ENCODE results near the gene LRRC52.
"Not testable (repeated sequence)": the region's sequence is repeated elsewhere in the genome, so short reads cannot be mapped to it uniquely, and the experiment has no call there.

Gene LRRC52

GRCh38 chr1:165591391-165591790 is 47.6 kb downstream of the LRRC52 start:
- DNase-seq: not testable (repeated sequence)

DNA sequence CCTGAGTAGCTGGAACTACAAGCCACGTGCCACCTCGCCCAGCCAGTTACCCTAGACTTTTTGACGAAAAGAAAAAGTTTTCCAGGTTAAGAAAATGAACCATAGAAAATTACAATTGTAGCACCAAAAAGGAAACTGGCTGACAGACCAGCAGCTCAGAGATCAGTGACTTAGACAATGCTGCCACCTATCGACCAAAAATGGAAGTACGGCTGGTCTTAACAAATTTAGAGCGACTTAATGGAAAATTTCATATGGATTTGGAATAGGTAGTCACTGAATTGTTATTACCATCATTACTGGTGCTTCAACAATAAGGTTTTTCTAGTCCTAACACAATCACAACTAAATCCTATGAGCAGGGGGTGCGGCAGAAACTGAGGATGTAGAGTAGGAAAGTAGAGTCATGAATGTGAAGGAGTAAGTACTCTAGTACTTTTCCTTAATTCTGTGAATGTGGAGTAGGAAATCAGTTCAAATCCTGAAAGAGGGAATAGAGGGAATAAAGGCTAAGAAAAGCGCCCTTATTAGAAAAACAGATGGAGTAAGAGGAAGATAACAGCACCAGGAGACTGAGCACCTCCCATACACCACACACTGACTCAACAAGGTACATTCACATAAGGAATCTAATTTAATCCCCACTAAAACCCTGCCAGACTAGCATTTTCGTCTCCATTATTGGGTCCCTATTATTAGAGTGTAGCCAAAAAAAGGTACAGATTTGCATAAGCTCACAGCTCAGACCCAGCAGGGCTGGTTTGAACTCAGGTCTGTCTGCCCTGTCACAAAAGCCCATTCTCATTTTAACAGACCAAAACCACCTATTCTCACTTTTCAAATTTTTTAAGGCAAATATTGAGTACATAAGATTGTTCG is 49.4 kb downstream of the LRRC52 start:
- peak; percentile 69 to 80 for DNase-seq

- DNase-seq: no peak
Observed at GRCh38 chr1:165595246-165595938, 51.6 kb downstream of the LRRC52 start.

GRCh38 chr1:165597883-165598675 is 54.3 kb downstream of the LRRC52 start:
- DNase-seq: peak; percentile 94 to 96

DNA sequence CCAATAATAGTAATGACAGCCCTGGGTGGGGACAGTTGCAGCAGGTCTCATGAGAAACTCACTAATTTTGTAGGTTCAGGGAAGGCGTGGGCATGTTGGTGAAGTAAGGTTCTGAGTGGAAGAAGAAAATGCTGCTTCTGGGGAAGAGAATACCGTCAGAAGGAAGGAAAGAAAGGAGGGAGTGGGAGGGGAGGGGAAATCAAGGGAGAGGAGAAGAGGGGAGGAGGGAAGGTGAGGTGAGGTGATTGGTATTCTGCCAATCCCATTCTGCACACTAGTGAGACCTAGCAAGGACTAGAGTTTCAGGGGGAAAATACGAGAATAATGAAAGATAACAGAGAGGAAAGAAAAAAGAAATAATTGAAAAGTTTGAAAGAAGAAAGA is 54.9 kb downstream of the LRRC52 start:
- no peak for DNase-seq

- DNase-seq: no peak
Observed at GRCh38 chr1:165600793-165601192, 57.0 kb downstream of the LRRC52 start.

DNA sequence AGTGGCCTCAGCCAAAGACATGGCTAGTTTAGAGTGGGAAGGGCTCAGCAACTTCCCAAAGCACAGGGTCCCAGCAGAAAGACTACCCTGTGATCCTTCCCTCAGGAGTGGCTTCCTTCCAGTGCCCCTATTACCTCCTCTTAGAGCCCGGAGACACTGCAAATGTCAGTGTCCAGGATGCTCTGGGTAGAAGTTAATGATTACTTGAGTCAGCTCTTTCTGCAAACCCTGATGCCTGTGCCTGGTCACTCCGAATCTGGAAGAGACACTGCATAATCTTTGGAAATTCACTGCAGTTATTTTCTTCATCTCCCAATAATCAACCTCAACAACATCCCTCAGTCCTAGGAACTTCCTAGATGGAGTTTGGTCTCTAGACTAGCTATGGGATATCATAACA is 60.0 kb downstream of the LRRC52 start:
- no peak for DNase-seq

- DNase-seq: no peak
Observed at GRCh38 chr1:165605246-165605645, 61.4 kb downstream of the LRRC52 start.

DNA sequence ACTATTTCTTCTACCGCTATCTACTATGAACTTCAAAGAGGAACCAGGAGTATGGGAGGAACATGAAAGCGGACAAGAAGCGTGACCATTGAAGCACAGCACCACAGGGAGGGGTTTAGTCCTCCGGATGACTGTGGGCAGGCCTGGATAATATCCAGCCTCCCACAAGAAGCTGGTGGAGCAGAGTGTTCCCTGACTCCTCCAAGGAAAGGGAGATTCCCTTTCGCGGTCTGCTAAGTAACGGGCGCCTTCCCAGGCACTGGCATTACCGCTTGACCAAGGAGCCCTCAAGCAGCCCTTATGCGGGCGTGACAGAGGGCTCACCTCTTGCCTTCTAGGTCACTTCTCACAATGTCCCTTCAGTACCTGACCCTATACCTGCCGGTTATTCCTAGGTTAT is 62.9 kb downstream of the LRRC52 start:
- not testable (repeated sequence) for DNase-seq

DNA sequence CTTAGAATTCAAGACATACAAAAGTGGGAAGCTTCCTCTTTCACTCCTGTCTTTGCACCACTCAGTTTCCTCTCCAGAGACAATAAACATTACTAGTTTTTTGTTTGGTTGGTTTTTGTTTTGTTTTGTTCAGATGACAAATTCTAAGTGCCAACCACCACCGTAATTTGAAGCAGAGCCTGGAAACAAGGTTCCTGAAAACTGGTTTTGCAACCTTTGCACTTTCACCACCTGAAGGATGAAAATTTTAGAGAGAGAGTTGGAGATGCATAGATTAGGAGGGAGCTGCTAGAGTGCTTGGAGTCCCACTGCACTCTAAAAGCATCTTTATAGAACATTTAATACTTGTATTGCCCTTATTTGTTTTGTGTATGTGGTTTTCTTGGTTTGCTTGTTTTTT is 67.1 kb downstream of the LRRC52 start:
- DNase-seq: no peak

DNA sequence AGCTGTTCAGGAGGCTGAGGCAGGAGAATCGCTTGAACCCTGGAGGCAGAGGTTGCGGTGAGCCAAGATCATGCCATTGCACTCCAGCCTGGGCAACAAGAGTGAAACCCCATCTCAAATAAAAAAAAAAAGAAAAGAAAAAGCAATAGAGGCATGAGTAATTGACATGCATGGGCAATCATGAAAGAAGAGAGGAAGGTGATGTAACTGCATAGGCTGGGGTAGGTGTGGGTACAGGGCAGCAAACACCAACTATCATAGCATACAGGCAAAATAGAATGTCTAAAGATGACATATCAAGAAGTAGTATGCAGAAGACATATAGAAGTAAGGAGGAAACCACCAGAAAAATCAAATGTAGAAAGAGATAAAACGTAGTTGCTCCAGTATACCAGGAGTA is 68.3 kb downstream of the LRRC52 start:
- DNase-seq: no peak
